Measurements from ENCODE around the gene MRGPRD. TPM values are rescaled to one million over a fixed set of nuclear protein-coding genes. Genes with fewer than 3 reads are reported as not detected.

The MRGPRD gene
- total RNA-seq, 1 donor from 2014 or later: not detected

GRCh38 chr11:68950762-68951161 is 30.0 kb downstream of the MRGPRD start:
- H3K9ac ChIP-seq (ENCODE audit: low read depth in 1 of 3, low read length in 3 of 3): no peak overlapping the region

GRCh38 chr11:68950270-68950669 is 30.5 kb downstream of the MRGPRD start:
- H3K36me3 ChIP-seq (ENCODE audit: control insufficient read depth in 3 of 3, insufficient read depth in 3 of 3, low read length in 3 of 3): no peaks in the 10 kb centered on the region
- H3K27ac ChIP-seq (ENCODE audit: low read depth, low read length): no peak overlapping the region
- H3K27me3 ChIP-seq (ENCODE audit: control insufficient read depth in 3 of 3, insufficient read depth in 3 of 3, low read length in 3 of 3): peaks cover 0 to 9% (median 3%) of the 10 kb centered on the region in 3 donors

More at GRCh38 chr11:68950762-68951161, 30.0 kb downstream of the MRGPRD start:
- Histone ChIP-seq H3K27ac (ENCODE audit: low read depth, low read length) (no peak overlapping the region), H3K4me3 (ENCODE audit: low read length in 3 of 3) (no peak overlapping the region), H3K4me1 (ENCODE audit: control insufficient read depth in 3 of 3, insufficient read depth in 3 of 3, low read length in 3 of 3) (peaks cover 4 to 8% (median 6%) of the 10 kb centered on the region in 3 donors), H3K27me3 (ENCODE audit: control insufficient read depth in 3 of 3, insufficient read depth in 3 of 3, low read length in 3 of 3) (peaks cover 0 to 9% (median 3%) of the 10 kb centered on the region in 3 donors), H3K9me3 (ENCODE audit: control insufficient read depth in 3 of 3, low read length in 3 of 3) (no peaks in the 10 kb centered on the region), H3K36me3 (ENCODE audit: control insufficient read depth in 3 of 3, insufficient read depth in 3 of 3, low read length in 3 of 3) (no peaks in the 10 kb centered on the region)

GRCh38 chr11:68948935-68949334 is 31.9 kb downstream of the MRGPRD start:
- peaks cover 0 to 9% (median 3%) of the 10 kb centered on the region in 3 donors for H3K27me3 ChIP-seq (ENCODE audit: control insufficient read depth in 3 of 3, insufficient read depth in 3 of 3, low read length in 3 of 3)
- H3K4me3 ChIP-seq (ENCODE audit: low read length in 3 of 3): no peak overlapping the region
- H3K9ac ChIP-seq (ENCODE audit: low read depth in 1 of 3, low read length in 3 of 3): no peak overlapping the region
- H3K36me3 ChIP-seq (ENCODE audit: control insufficient read depth in 3 of 3, insufficient read depth in 3 of 3, low read length in 3 of 3): no peaks in the 10 kb centered on the region
- peaks cover 0 to 4% (median 4%) of the 10 kb centered on the region in 3 donors for H3K4me1 ChIP-seq (ENCODE audit: control insufficient read depth in 3 of 3, insufficient read depth in 3 of 3, low read length in 3 of 3)
- no peaks in the 10 kb centered on the region for H3K9me3 ChIP-seq (ENCODE audit: control insufficient read depth in 3 of 3, low read length in 3 of 3)
- H3K27ac ChIP-seq (ENCODE audit: low read depth, low read length): no peak overlapping the region

More at GRCh38 chr11:68950270-68950669, 30.5 kb downstream of the MRGPRD start:
- peaks cover 4 to 6% (median 5%) of the 10 kb centered on the region in 3 donors for H3K4me1 ChIP-seq (ENCODE audit: control insufficient read depth in 3 of 3, insufficient read depth in 3 of 3, low read length in 3 of 3)
- no peak overlapping the region for H3K9ac ChIP-seq (ENCODE audit: low read depth in 1 of 3, low read length in 3 of 3)
- no peak overlapping the region for H3K4me3 ChIP-seq (ENCODE audit: low read length in 3 of 3)
- no peaks in the 10 kb centered on the region for H3K9me3 ChIP-seq (ENCODE audit: control insufficient read depth in 3 of 3, low read length in 3 of 3)

- no peaks in the 10 kb centered on the region for H3K9me3 ChIP-seq (ENCODE audit: control insufficient read depth in 3 of 3, low read length in 3 of 3)
- H3K36me3 ChIP-seq (ENCODE audit: control insufficient read depth in 3 of 3, insufficient read depth in 3 of 3, low read length in 3 of 3): no peaks in the 10 kb centered on the region
- peaks cover 0 to 4% (median 4%) of the 10 kb centered on the region in 3 donors for H3K4me1 ChIP-seq (ENCODE audit: control insufficient read depth in 3 of 3, insufficient read depth in 3 of 3, low read length in 3 of 3)
- peaks cover 0 to 9% (median 3%) of the 10 kb centered on the region in 3 donors for H3K27me3 ChIP-seq (ENCODE audit: control insufficient read depth in 3 of 3, insufficient read depth in 3 of 3, low read length in 3 of 3)
- no peak overlapping the region for H3K9ac ChIP-seq (ENCODE audit: low read depth in 1 of 3, low read length in 3 of 3)
- no peak overlapping the region for H3K27ac ChIP-seq (ENCODE audit: low read depth, low read length)
- no peak overlapping the region for H3K4me3 ChIP-seq (ENCODE audit: low read length in 3 of 3)
These were observed 32.3 kb downstream of the MRGPRD start for GRCh38 chr11:68948496-68948895.

- peaks cover 0 to 9% (median 3%) of the 10 kb centered on the region in 3 donors for H3K27me3 ChIP-seq (ENCODE audit: control insufficient read depth in 3 of 3, insufficient read depth in 3 of 3, low read length in 3 of 3)
- peaks cover 0 to 4% (median 4%) of the 10 kb centered on the region in 3 donors for H3K4me1 ChIP-seq (ENCODE audit: control insufficient read depth in 3 of 3, insufficient read depth in 3 of 3, low read length in 3 of 3)
- no peaks in the 10 kb centered on the region for H3K36me3 ChIP-seq (ENCODE audit: control insufficient read depth in 3 of 3, insufficient read depth in 3 of 3, low read length in 3 of 3)
- H3K9me3 ChIP-seq (ENCODE audit: control insufficient read depth in 3 of 3, low read length in 3 of 3): no peaks in the 10 kb centered on the region
- H3K9ac ChIP-seq (ENCODE audit: low read depth in 1 of 3, low read length in 3 of 3): no peak overlapping the region
- H3K27ac ChIP-seq (ENCODE audit: low read depth, low read length): no peak overlapping the region
- no peak overlapping the region for H3K4me3 ChIP-seq (ENCODE audit: low read length in 3 of 3)
These were observed 33.6 kb downstream of the MRGPRD start for GRCh38 chr11:68947151-68947550.

- H3K27me3 ChIP-seq (ENCODE audit: control insufficient read depth in 3 of 3, insufficient read depth in 3 of 3, low read length in 3 of 3): peaks cover 0 to 9% (median 3%) of the 10 kb centered on the region in 3 donors
- no peaks in the 10 kb centered on the region for H3K9me3 ChIP-seq (ENCODE audit: control insufficient read depth in 3 of 3, low read length in 3 of 3)
- no peak overlapping the region for H3K27ac ChIP-seq (ENCODE audit: low read depth, low read length)
- no peak overlapping the region for H3K4me3 ChIP-seq (ENCODE audit: low read length in 3 of 3)
- no peak overlapping the region for H3K9ac ChIP-seq (ENCODE audit: low read depth in 1 of 3, low read length in 3 of 3)
- peaks cover 0 to 4% (median 4%) of the 10 kb centered on the region in 3 donors for H3K4me1 ChIP-seq (ENCODE audit: control insufficient read depth in 3 of 3, insufficient read depth in 3 of 3, low read length in 3 of 3)
- no peaks in the 10 kb centered on the region for H3K36me3 ChIP-seq (ENCODE audit: control insufficient read depth in 3 of 3, insufficient read depth in 3 of 3, low read length in 3 of 3)
These were observed 34.2 kb downstream of the MRGPRD start for GRCh38 chr11:68946416-68947090.

- Histone ChIP-seq H3K4me1 (ENCODE audit: control insufficient read depth in 3 of 3, insufficient read depth in 3 of 3, low read length in 3 of 3) (peaks cover 0 to 4% (median 4%) of the 10 kb centered on the region in 3 donors), H3K27me3 (ENCODE audit: control insufficient read depth in 3 of 3, insufficient read depth in 3 of 3, low read length in 3 of 3) (peaks cover 0 to 3% (median 0%) of the 10 kb centered on the region in 3 donors), H3K27ac (ENCODE audit: low read depth, low read length) (no peak overlapping the region), H3K9ac (ENCODE audit: low read depth in 1 of 3, low read length in 3 of 3) (no peak overlapping the region), H3K36me3 (ENCODE audit: control insufficient read depth in 3 of 3, insufficient read depth in 3 of 3, low read length in 3 of 3) (peaks cover 19 to 25% (median 23%) of the 10 kb centered on the region in 3 donors), H3K9me3 (ENCODE audit: control insufficient read depth in 3 of 3, low read length in 3 of 3) (no peaks in the 10 kb centered on the region), H3K4me3 (ENCODE audit: low read length in 3 of 3) (no peak overlapping the region)
These were observed 38.0 kb downstream of the MRGPRD start for GRCh38 chr11:68942751-68943271.

- Histone ChIP-seq H3K4me3 (ENCODE audit: low read length in 3 of 3) (no peak overlapping the region), H3K4me1 (ENCODE audit: control insufficient read depth in 3 of 3, insufficient read depth in 3 of 3, low read length in 3 of 3) (peaks cover 0 to 4% (median 2%) of the 10 kb centered on the region in 3 donors), H3K36me3 (ENCODE audit: control insufficient read depth in 3 of 3, insufficient read depth in 3 of 3, low read length in 3 of 3) (peaks cover 25 to 29% (median 29%) of the 10 kb centered on the region in 3 donors), H3K9me3 (ENCODE audit: control insufficient read depth in 3 of 3, low read length in 3 of 3) (no peaks in the 10 kb centered on the region), H3K27me3 (ENCODE audit: control insufficient read depth in 3 of 3, insufficient read depth in 3 of 3, low read length in 3 of 3) (peaks cover 0 to 3% (median 0%) of the 10 kb centered on the region in 3 donors), H3K27ac (ENCODE audit: low read depth, low read length) (no peak overlapping the region), H3K9ac (ENCODE audit: low read depth in 1 of 3, low read length in 3 of 3) (no peak overlapping the region)
These were observed 38.6 kb downstream of the MRGPRD start for GRCh38 chr11:68942095-68942620.

GRCh38 chr11:68941324-68942094 is 39.3 kb downstream of the MRGPRD start:
- H3K9ac ChIP-seq (ENCODE audit: low read depth in 1 of 3, low read length in 3 of 3): no peak overlapping the region
- no peak overlapping the region for H3K27ac ChIP-seq (ENCODE audit: low read depth, low read length)
- H3K4me1 ChIP-seq (ENCODE audit: control insufficient read depth in 3 of 3, insufficient read depth in 3 of 3, low read length in 3 of 3): peaks cover 0 to 2% (median 0%) of the 10 kb centered on the region in 3 donors
- H3K4me3 ChIP-seq (ENCODE audit: low read length in 3 of 3): no peak overlapping the region
- no peaks in the 10 kb centered on the region for H3K27me3 ChIP-seq (ENCODE audit: control insufficient read depth in 3 of 3, insufficient read depth in 3 of 3, low read length in 3 of 3)
- peaks cover 32 to 36% (median 35%) of the 10 kb centered on the region in 3 donors for H3K36me3 ChIP-seq (ENCODE audit: control insufficient read depth in 3 of 3, insufficient read depth in 3 of 3, low read length in 3 of 3)
- no peaks in the 10 kb centered on the region for H3K9me3 ChIP-seq (ENCODE audit: control insufficient read depth in 3 of 3, low read length in 3 of 3)

Measured in skeletal muscle tissue (tissue), 4 donors.